Prostate gland (tissue), 2 donors: Measurements from ENCODE around the gene PLCB1.

Experiments used
- CTCF ChIP-seq, 4 experiments: fragments of 200-600 bp in 2 of 4; fragments of 450-650 bp in 2 of 4; sonication (generic) in 2 of 4; IDR thresholded peaks; 1 replicate in 3 of 4; 2 replicates in 1 of 4; pipeline ENCODE4 v1.5.1; 2016 to 2019; ENCODE audit warnings: antibody characterized with exemption in 4 of 4, mild to moderate bottlenecking in 2 of 4, moderate library complexity in 2 of 4
- POLR2A ChIP-seq: fragments of 450-650 bp; IDR thresholded peaks from one replicate; pipeline ENCODE4 v1.6.1; 2016; ENCODE audit warnings: antibody characterized with exemption, mild to moderate bottlenecking
- POLR2AphosphoS5 ChIP-seq: sonication (generic); formaldehyde crosslinking; IDR thresholded peaks from one replicate; pipeline ENCODE4 v1.6.1; 2017; ENCODE audit warnings: antibody characterized with exemption

- TF ChIP-seq CTCF (IDR thresholded peaks at IDR 0.05) (no peak), POLR2A (no peak), POLR2AphosphoS5 (no peak)
Measured at GRCh38 chr20:8749101-8749500, 617.0 kb downstream of the PLCB1 start.
